DOHH2 (cell line): ENCODE measurements around the gene HAL.
"Not testable (repeated sequence)": the region's sequence is repeated elsewhere in the genome, so short reads cannot be mapped to it uniquely, and the experiment has no call there.

ENCODE experiments used
- CTCF ChIP-seq: fragments of 200-600 bp; sonication (generic); IDR thresholded peaks from one replicate; pipeline ENCODE4 v1.5.1; 2014; ENCODE audit warnings: antibody characterized with exemption, mild to moderate bottlenecking, low read depth, low read length; ENCODE audit not compliant: poor library complexity, severe bottlenecking
- EZH2phosphoT487 ChIP-seq: fragments of 200-600 bp; sonication (generic); IDR thresholded peaks from 2 replicates; pipeline ENCODE4 v1.6.1; 2017; ENCODE audit warnings: borderline replicate concordance, mild to moderate bottlenecking, antibody characterized with exemption, low read length, moderate library complexity, mixed read lengths

DNA sequence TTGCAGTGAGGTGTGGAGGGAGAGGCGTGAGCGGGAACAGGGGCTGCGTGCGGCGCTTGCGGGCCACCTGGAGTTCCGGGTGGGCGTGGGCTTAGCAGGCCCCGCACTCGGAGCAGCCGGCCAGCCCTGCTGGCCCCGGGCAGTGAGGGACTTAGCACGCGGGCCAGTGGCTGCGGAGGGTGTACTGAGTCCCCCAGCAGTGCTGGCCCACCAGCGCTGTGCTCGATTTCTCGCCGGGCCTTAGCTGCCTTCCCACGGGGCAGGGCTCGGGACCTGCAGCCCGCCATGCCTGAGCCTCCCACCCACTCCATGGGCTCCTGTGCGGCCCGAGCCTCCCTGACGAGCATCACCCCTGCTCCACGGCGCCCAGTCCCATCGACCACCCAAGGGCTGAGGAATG, 27.0 kb downstream of the HAL start:
- TF ChIP-seq CTCF, EZH2phosphoT487: not testable (repeated sequence)
